Measurements from ENCODE around the gene PEPD. TPM values are rescaled to one million over a fixed set of nuclear protein-coding genes. Genes with fewer than 3 reads are reported as not detected.

PEPD gene
- polyA plus RNA-seq, 2 donors: 26.8 to 38.6 TPM

- Histone ChIP-seq H3K9me3 (ENCODE audit: control insufficient read depth in 2 of 2, insufficient read depth in 1 of 2, low read depth in 1 of 2, low read length in 1 of 2) (no peaks in the 10 kb centered on the region), H3K27ac (ENCODE audit: low read depth in 2 of 2, low read length in 1 of 2) (no peak overlapping the region), H3K27me3 (ENCODE audit: control insufficient read depth in 1 of 2, insufficient read depth in 2 of 2, low read length in 2 of 2) (no peaks in the 10 kb centered on the region), H3K4me3 (ENCODE audit: low read depth in 1 of 2, low read length in 2 of 2) (no peak overlapping the region), H3K4me1 (ENCODE audit: control insufficient read depth in 2 of 2, insufficient read depth in 2 of 2, low read length in 1 of 2) (peaks cover 0 to 2% of the 10 kb centered on the region in 2 donors), H3K36me3 (ENCODE audit: control insufficient read depth in 2 of 2, insufficient read depth in 2 of 2, low read length in 1 of 2) (peaks cover 4 to 9% of the 10 kb centered on the region in 2 donors)
- 95 to 96% methylated on average over 11 of the region's 11 CpGs for WGBS, 2 donors
These were observed 45.4 kb downstream of the PEPD start for GRCh38 chr19:33476151-33476707.

- Histone ChIP-seq H3K27me3 (ENCODE audit: control insufficient read depth in 1 of 2, insufficient read depth in 2 of 2, low read length in 2 of 2) (no peaks in the 10 kb centered on the region), H3K4me1 (ENCODE audit: control insufficient read depth in 2 of 2, insufficient read depth in 2 of 2, low read length in 1 of 2) (peaks cover 0 to 2% of the 10 kb centered on the region in 2 donors), H3K36me3 (ENCODE audit: control insufficient read depth in 2 of 2, insufficient read depth in 2 of 2, low read length in 1 of 2) (peaks cover 4 to 11% of the 10 kb centered on the region in 2 donors), H3K27ac (ENCODE audit: low read depth in 2 of 2, low read length in 1 of 2) (no peak overlapping the region), H3K9me3 (ENCODE audit: control insufficient read depth in 2 of 2, insufficient read depth in 1 of 2, low read depth in 1 of 2, low read length in 1 of 2) (no peaks in the 10 kb centered on the region), H3K4me3 (ENCODE audit: low read depth in 1 of 2, low read length in 2 of 2) (no peak overlapping the region)
- WGBS, 2 donors: 70 to 85% methylated on average over 6 of the region's 6 CpGs
These were observed 47.8 kb downstream of the PEPD start for GRCh38 chr19:33473653-33474305.

GRCh38 chr19:33472691-33473652 is 48.6 kb downstream of the PEPD start:
- Histone ChIP-seq H3K9me3 (ENCODE audit: control insufficient read depth in 2 of 2, insufficient read depth in 1 of 2, low read depth in 1 of 2, low read length in 1 of 2) (no peaks in the 10 kb centered on the region), H3K4me1 (ENCODE audit: control insufficient read depth in 2 of 2, insufficient read depth in 2 of 2, low read length in 1 of 2) (no peaks in the 10 kb centered on the region), H3K36me3 (ENCODE audit: control insufficient read depth in 2 of 2, insufficient read depth in 2 of 2, low read length in 1 of 2) (peaks cover 4 to 11% of the 10 kb centered on the region in 2 donors), H3K27me3 (ENCODE audit: control insufficient read depth in 1 of 2, insufficient read depth in 2 of 2, low read length in 2 of 2) (no peaks in the 10 kb centered on the region), H3K4me3 (ENCODE audit: low read depth in 1 of 2, low read length in 2 of 2) (no peak overlapping the region), H3K27ac (ENCODE audit: low read depth in 2 of 2, low read length in 1 of 2) (no peak overlapping the region)
- 72 to 77% methylated on average over 23 of the region's 23 CpGs for WGBS, 2 donors

GRCh38 chr19:33472226-33472625 is 49.4 kb downstream of the PEPD start:
- Histone ChIP-seq H3K4me3 (ENCODE audit: low read depth in 1 of 2, low read length in 2 of 2) (no peak overlapping the region), H3K4me1 (ENCODE audit: control insufficient read depth in 2 of 2, insufficient read depth in 2 of 2, low read length in 1 of 2) (no peaks in the 10 kb centered on the region), H3K27me3 (ENCODE audit: control insufficient read depth in 1 of 2, insufficient read depth in 2 of 2, low read length in 2 of 2) (no peaks in the 10 kb centered on the region), H3K9me3 (ENCODE audit: control insufficient read depth in 2 of 2, insufficient read depth in 1 of 2, low read depth in 1 of 2, low read length in 1 of 2) (no peaks in the 10 kb centered on the region), H3K27ac (ENCODE audit: low read depth in 2 of 2, low read length in 1 of 2) (no peak overlapping the region), H3K36me3 (ENCODE audit: control insufficient read depth in 2 of 2, insufficient read depth in 2 of 2, low read length in 1 of 2) (peaks cover 4 to 9% of the 10 kb centered on the region in 2 donors)
- 89 to 93% methylated on average over 4 of the region's 4 CpGs for WGBS, 2 donors

- 95% methylated on average over 13 of the region's 13 CpGs for WGBS, 2 donors
- H3K27ac ChIP-seq (ENCODE audit: low read depth in 2 of 2, low read length in 1 of 2): no peak overlapping the region
- no peaks in the 10 kb centered on the region for H3K9me3 ChIP-seq (ENCODE audit: control insufficient read depth in 2 of 2, insufficient read depth in 1 of 2, low read depth in 1 of 2, low read length in 1 of 2)
- peaks cover 4 to 6% of the 10 kb centered on the region in 2 donors for H3K36me3 ChIP-seq (ENCODE audit: control insufficient read depth in 2 of 2, insufficient read depth in 2 of 2, low read length in 1 of 2)
- no peaks in the 10 kb centered on the region for H3K27me3 ChIP-seq (ENCODE audit: control insufficient read depth in 1 of 2, insufficient read depth in 2 of 2, low read length in 2 of 2)
- no peak overlapping the region for H3K4me3 ChIP-seq (ENCODE audit: low read depth in 1 of 2, low read length in 2 of 2)
- no peaks in the 10 kb centered on the region for H3K4me1 ChIP-seq (ENCODE audit: control insufficient read depth in 2 of 2, insufficient read depth in 2 of 2, low read length in 1 of 2)
These were observed 50.2 kb downstream of the PEPD start for GRCh38 chr19:33471111-33471996.

GRCh38 chr19:33470686-33471085 is 50.9 kb downstream of the PEPD start:
- Histone ChIP-seq H3K27ac (ENCODE audit: low read depth in 2 of 2, low read length in 1 of 2) (no peak overlapping the region), H3K9me3 (ENCODE audit: control insufficient read depth in 2 of 2, insufficient read depth in 1 of 2, low read depth in 1 of 2, low read length in 1 of 2) (no peaks in the 10 kb centered on the region), H3K4me3 (ENCODE audit: low read depth in 1 of 2, low read length in 2 of 2) (no peak overlapping the region), H3K36me3 (ENCODE audit: control insufficient read depth in 2 of 2, insufficient read depth in 2 of 2, low read length in 1 of 2) (peaks cover 2 to 4% of the 10 kb centered on the region in 2 donors), H3K27me3 (ENCODE audit: control insufficient read depth in 1 of 2, insufficient read depth in 2 of 2, low read length in 2 of 2) (no peaks in the 10 kb centered on the region), H3K4me1 (ENCODE audit: control insufficient read depth in 2 of 2, insufficient read depth in 2 of 2, low read length in 1 of 2) (no peaks in the 10 kb centered on the region)
- 79 to 86% methylated on average over 5 of the region's 5 CpGs for WGBS, 2 donors

GRCh38 chr19:33470040-33470330 is 51.6 kb downstream of the PEPD start:
- H3K4me1 ChIP-seq (ENCODE audit: control insufficient read depth in 2 of 2, insufficient read depth in 2 of 2, low read length in 1 of 2): no peaks in the 10 kb centered on the region
- no peaks in the 10 kb centered on the region for H3K27me3 ChIP-seq (ENCODE audit: control insufficient read depth in 1 of 2, insufficient read depth in 2 of 2, low read length in 2 of 2)
- peaks cover 1 to 2% of the 10 kb centered on the region in 2 donors for H3K36me3 ChIP-seq (ENCODE audit: control insufficient read depth in 2 of 2, insufficient read depth in 2 of 2, low read length in 1 of 2)
- H3K4me3 ChIP-seq (ENCODE audit: low read depth in 1 of 2, low read length in 2 of 2): no peak overlapping the region
- H3K27ac ChIP-seq (ENCODE audit: low read depth in 2 of 2, low read length in 1 of 2): no peak overlapping the region
- 92 to 95% methylated on average over 7 of the region's 7 CpGs for WGBS, 2 donors
- no peaks in the 10 kb centered on the region for H3K9me3 ChIP-seq (ENCODE audit: control insufficient read depth in 2 of 2, insufficient read depth in 1 of 2, low read depth in 1 of 2, low read length in 1 of 2)

- H3K36me3 ChIP-seq (ENCODE audit: control insufficient read depth in 2 of 2, insufficient read depth in 2 of 2, low read length in 1 of 2): peaks cover 0 to 2% of the 10 kb centered on the region in 2 donors
These were observed 52.2 kb downstream of the PEPD start for GRCh38 chr19:33469171-33470039.

More at GRCh38 chr19:33469171-33470039, 52.2 kb downstream of the PEPD start:
- Histone ChIP-seq H3K9me3 (ENCODE audit: control insufficient read depth in 2 of 2, insufficient read depth in 1 of 2, low read depth in 1 of 2, low read length in 1 of 2) (no peaks in the 10 kb centered on the region), H3K27me3 (ENCODE audit: control insufficient read depth in 1 of 2, insufficient read depth in 2 of 2, low read length in 2 of 2) (no peaks in the 10 kb centered on the region), H3K4me1 (ENCODE audit: control insufficient read depth in 2 of 2, insufficient read depth in 2 of 2, low read length in 1 of 2) (no peaks in the 10 kb centered on the region), H3K27ac (ENCODE audit: low read depth in 2 of 2, low read length in 1 of 2) (no peak overlapping the region), H3K4me3 (ENCODE audit: low read depth in 1 of 2, low read length in 2 of 2) (no peak overlapping the region)
- whole genome bisulfite sequencing, 2 donors: 92 to 95% methylated on average over 20 of the region's 20 CpGs
